Osteoblast (primary cell): ENCODE data around the gene NRF1. TPM values are rescaled to one million over a fixed set of nuclear protein-coding genes. Genes with fewer than 3 reads are reported as not detected.

Experiments used
- DNase-seq: peaks from one replicate; pipeline ENCODE4 v3.0.0; 2011; ENCODE audit warnings: low spot score, mixed read lengths; ENCODE audit not compliant: insufficient read length; ENCODE audit errors: missing footprints
- H2AFZ ChIP-seq: 2 replicates; pipeline ENCODE4 v1.6.0; 2011; ENCODE audit warnings: mild to moderate bottlenecking, low read length
- H3K27ac ChIP-seq: 2 replicates; pipeline ENCODE4 v1.5.1; 2011; ENCODE audit warnings: mild to moderate bottlenecking, low read depth, low read length, moderate library complexity
- H3K27me3 ChIP-seq: 2 replicates; pipeline ENCODE4 v1.6.0; 2012; ENCODE audit warnings: mild to moderate bottlenecking, control low read depth, inconsistent platforms, low read length, moderate library complexity; ENCODE audit not compliant: insufficient read depth
- H3K36me3 ChIP-seq: 2 replicates; pipeline ENCODE4 v1.5.1; 2011; ENCODE audit warnings: mild to moderate bottlenecking, low read length, control low read depth, moderate library complexity; ENCODE audit not compliant: insufficient read depth
- H3K4me1 ChIP-seq: 2 replicates; pipeline ENCODE4 v1.5.1; 2011; ENCODE audit warnings: mild to moderate bottlenecking, low read length, control low read depth, moderate library complexity; ENCODE audit not compliant: insufficient read depth
- H3K4me2 ChIP-seq: 2 replicates; pipeline ENCODE4 v1.6.0; 2011; ENCODE audit warnings: mild to moderate bottlenecking, low read length; ENCODE audit not compliant: insufficient read depth
- H3K4me3 ChIP-seq: fragments of 200-600 bp; sonication (generic); 3 replicates; pipeline ENCODE4 v1.5.1; 2012; ENCODE audit warnings: mild to moderate bottlenecking, low read length, inconsistent platforms; ENCODE audit not compliant: insufficient read depth
- H3K79me2 ChIP-seq: 2 replicates; pipeline ENCODE4 v1.6.0; 2012; ENCODE audit warnings: mild to moderate bottlenecking, low read length, control low read depth, inconsistent platforms; ENCODE audit not compliant: insufficient read depth
- H3K9me3 ChIP-seq: 2 replicates; pipeline ENCODE4 v1.5.1; 2011; ENCODE audit warnings: low read depth, low read length, control low read depth
- H4K20me1 ChIP-seq: 2 replicates; pipeline ENCODE4 v1.6.0; 2012; ENCODE audit warnings: mild to moderate bottlenecking, low read length, control low read depth; ENCODE audit not compliant: insufficient read depth
- CTCF ChIP-seq: IDR thresholded peaks from 2 replicates; pipeline ENCODE4 v1.5.1; 2011; ENCODE audit warnings: mild to moderate bottlenecking, low read depth, low read length, moderate library complexity; ENCODE audit errors: extremely low read depth
- total RNA-seq: library from RNA; depleted of rRNA; stranded (reverse); fragments of >200 nt; gene quantifications from 2 replicates; pipeline ENCODE4 v1.2.3, GENCODE V29; 2012

The NRF1 gene
- total RNA-seq, 1 donor, result 14.8 TPM

GRCh38 chr7:129746857-129747529 is 135.5 kb downstream of the NRF1 start:
- no peak for TF ChIP-seq CTCF
- no peak overlapping the region for H3K27ac ChIP-seq

GRCh38 chr7:129748356-129749109 is 137.0 kb downstream of the NRF1 start:
- DNase-seq, result no peak

More at GRCh38 chr7:129746857-129747529, 135.5 kb downstream of the NRF1 start:
- Histone ChIP-seq H3K9me3 (no peaks in the 10 kb centered on the region), H3K27me3 (no peaks in the 10 kb centered on the region), H3K36me3 (peaks cover 4% of the 10 kb centered on the region), H3K79me2 (no peaks in the 10 kb centered on the region), H4K20me1 (no peaks in the 10 kb centered on the region), H3K4me3 (no peak overlapping the region), H2AFZ (no peak overlapping the region), H3K4me2 (no peak overlapping the region), H3K4me1 (no peaks in the 10 kb centered on the region)
- DNase-seq, result no peak

GRCh38 chr7:129750091-129750490 is 138.6 kb downstream of the NRF1 start:
- H3K4me1 ChIP-seq, result no peaks in the 10 kb centered on the region
- no peaks in the 10 kb centered on the region for H3K36me3 ChIP-seq
- H3K27me3 ChIP-seq, result no peaks in the 10 kb centered on the region
- no peak overlapping the region for H3K4me2 ChIP-seq
- no peak for DNase-seq
- no peak overlapping the region for H3K4me3 ChIP-seq
- H2AFZ ChIP-seq, result no peak overlapping the region
- TF ChIP-seq CTCF, result no peak
- H3K79me2 ChIP-seq, result no peaks in the 10 kb centered on the region
- no peaks in the 10 kb centered on the region for H3K9me3 ChIP-seq
- H4K20me1 ChIP-seq, result no peaks in the 10 kb centered on the region
- no peak overlapping the region for H3K27ac ChIP-seq

More at GRCh38 chr7:129748356-129749109, 137.0 kb downstream of the NRF1 start:
- no peak for TF ChIP-seq CTCF
- Histone ChIP-seq H3K79me2 (no peaks in the 10 kb centered on the region), H3K27me3 (no peaks in the 10 kb centered on the region), H3K4me3 (no peak overlapping the region), H4K20me1 (no peaks in the 10 kb centered on the region), H3K27ac (no peak overlapping the region), H2AFZ (no peak overlapping the region), H3K36me3 (peaks cover 4% of the 10 kb centered on the region), H3K9me3 (no peaks in the 10 kb centered on the region), H3K4me1 (no peaks in the 10 kb centered on the region), H3K4me2 (no peak overlapping the region)

- H3K27ac ChIP-seq, result no peak overlapping the region
- no peak overlapping the region for H3K4me3 ChIP-seq
- DNase-seq, result no peak
- no peak overlapping the region for H2AFZ ChIP-seq
- TF ChIP-seq CTCF, result no peak
- no peaks in the 10 kb centered on the region for H3K9me3 ChIP-seq
- H3K4me1 ChIP-seq, result no peaks in the 10 kb centered on the region
- H4K20me1 ChIP-seq, result no peaks in the 10 kb centered on the region
- H3K36me3 ChIP-seq, result no peaks in the 10 kb centered on the region
- no peaks in the 10 kb centered on the region for H3K79me2 ChIP-seq
- H3K27me3 ChIP-seq, result no peaks in the 10 kb centered on the region
- no peak overlapping the region for H3K4me2 ChIP-seq
Measured at GRCh38 chr7:129750501-129750900, 139.0 kb downstream of the NRF1 start.
